Ascending aorta (tissue), 2 donors: ENCODE results near the gene CT47C1. TPM values are rescaled to one million over a fixed set of nuclear protein-coding genes. Genes with fewer than 3 reads are reported as not detected.

Source experiments
- DNase-seq, 2 donors: peaks; one replicate each; pipeline ENCODE4 v3.0.0-alpha.2; 2019; ENCODE audit warnings: low spot score in 2 of 2
- H3K27ac ChIP-seq, 2 donors: fragments of 200-600 bp; sonication (generic); one replicate each; pipeline ENCODE4 v1.5.1; 2016 to 2017; ENCODE audit warnings: mild to moderate bottlenecking in 1 of 2
- H3K27me3 ChIP-seq: fragments of 200-600 bp; sonication (generic); one replicate; pipeline ENCODE4 v1.5.1; 2017
- H3K36me3 ChIP-seq, 2 donors: fragments of 200-600 bp; sonication (generic); one replicate each; pipeline ENCODE4 v1.5.1; 2016
- H3K4me1 ChIP-seq, 2 donors: fragments of 200-600 bp; sonication (generic); one replicate each; pipeline ENCODE4 v1.5.1; 2016 to 2017; ENCODE audit warnings: mild to moderate bottlenecking in 1 of 2
- H3K4me3 ChIP-seq, 2 donors: fragments of 200-600 bp; sonication (generic); one replicate each; pipeline ENCODE4 v1.5.1; 2016 to 2017; ENCODE audit warnings: mild to moderate bottlenecking in 1 of 2
- H3K9me3 ChIP-seq, 2 donors: fragments of 200-600 bp; sonication (generic); one replicate each; pipeline ENCODE4 v1.5.1; 2016
- intact Hi-C: fragments of 100-400 bp; cut with DNase I; formaldehyde crosslinking; loops from one replicate; pipeline ENCODE4 v1.15.1; 2023
- total RNA-seq: library from RNA; depleted of rRNA; stranded (reverse); fragments of >200 nt; gene quantifications from one replicate; pipeline ENCODE4 v1.1.0, GENCODE V29; 2016
- TF ChIP-seq, protein P1 (sequence below), 3 experiments: fragments of 200-600 bp in 2 of 3; fragments of 450-650 bp in 1 of 3; sonication (generic) in 2 of 3; IDR thresholded peaks; one replicate each; pipeline ENCODE4 v1.5.1; 2016 to 2019; ENCODE audit warnings: antibody characterized with exemption in 3 of 3, mild to moderate bottlenecking in 1 of 3, moderate library complexity in 1 of 3

The CT47C1 gene
- total RNA-seq, 1 donor from 2014 or later: not detected

DNA sequence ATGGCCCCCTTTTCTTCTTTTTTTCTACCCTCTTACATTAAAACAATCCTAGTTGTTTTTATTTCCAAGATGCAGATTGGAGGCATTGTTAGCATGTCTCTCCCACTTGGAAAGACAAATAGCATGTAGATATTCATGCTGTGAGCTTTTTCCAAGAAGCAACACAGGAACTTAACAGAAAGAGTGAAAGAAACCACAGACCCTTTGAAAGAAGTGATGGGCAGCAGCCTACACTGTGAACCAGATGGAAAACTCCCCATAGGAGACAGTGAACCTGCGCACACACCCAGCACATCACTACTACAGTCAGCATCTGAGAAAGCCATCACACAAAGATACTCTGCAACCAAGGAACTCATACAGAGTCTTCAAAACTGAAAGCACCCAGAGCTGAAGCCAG, 17.8 kb downstream of the CT47C1 start:
- Histone ChIP-seq H3K27ac (no peak overlapping the region), H3K27me3 (no peaks in the 10 kb centered on the region), H3K9me3 (no peaks in the 10 kb centered on the region), H3K4me1 (no peaks in the 10 kb centered on the region), H3K36me3 (no peaks in the 10 kb centered on the region), H3K4me3 (no peak overlapping the region)
- TF ChIP-seq, protein P1, sequence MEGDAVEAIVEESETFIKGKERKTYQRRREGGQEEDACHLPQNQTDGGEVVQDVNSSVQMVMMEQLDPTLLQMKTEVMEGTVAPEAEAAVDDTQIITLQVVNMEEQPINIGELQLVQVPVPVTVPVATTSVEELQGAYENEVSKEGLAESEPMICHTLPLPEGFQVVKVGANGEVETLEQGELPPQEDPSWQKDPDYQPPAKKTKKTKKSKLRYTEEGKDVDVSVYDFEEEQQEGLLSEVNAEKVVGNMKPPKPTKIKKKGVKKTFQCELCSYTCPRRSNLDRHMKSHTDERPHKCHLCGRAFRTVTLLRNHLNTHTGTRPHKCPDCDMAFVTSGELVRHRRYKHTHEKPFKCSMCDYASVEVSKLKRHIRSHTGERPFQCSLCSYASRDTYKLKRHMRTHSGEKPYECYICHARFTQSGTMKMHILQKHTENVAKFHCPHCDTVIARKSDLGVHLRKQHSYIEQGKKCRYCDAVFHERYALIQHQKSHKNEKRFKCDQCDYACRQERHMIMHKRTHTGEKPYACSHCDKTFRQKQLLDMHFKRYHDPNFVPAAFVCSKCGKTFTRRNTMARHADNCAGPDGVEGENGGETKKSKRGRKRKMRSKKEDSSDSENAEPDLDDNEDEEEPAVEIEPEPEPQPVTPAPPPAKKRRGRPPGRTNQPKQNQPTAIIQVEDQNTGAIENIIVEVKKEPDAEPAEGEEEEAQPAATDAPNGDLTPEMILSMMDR (IDR thresholded peaks at IDR 0.05): no peak
- no peak for DNase-seq
- intact Hi-C loops: no loop called here

DNA sequence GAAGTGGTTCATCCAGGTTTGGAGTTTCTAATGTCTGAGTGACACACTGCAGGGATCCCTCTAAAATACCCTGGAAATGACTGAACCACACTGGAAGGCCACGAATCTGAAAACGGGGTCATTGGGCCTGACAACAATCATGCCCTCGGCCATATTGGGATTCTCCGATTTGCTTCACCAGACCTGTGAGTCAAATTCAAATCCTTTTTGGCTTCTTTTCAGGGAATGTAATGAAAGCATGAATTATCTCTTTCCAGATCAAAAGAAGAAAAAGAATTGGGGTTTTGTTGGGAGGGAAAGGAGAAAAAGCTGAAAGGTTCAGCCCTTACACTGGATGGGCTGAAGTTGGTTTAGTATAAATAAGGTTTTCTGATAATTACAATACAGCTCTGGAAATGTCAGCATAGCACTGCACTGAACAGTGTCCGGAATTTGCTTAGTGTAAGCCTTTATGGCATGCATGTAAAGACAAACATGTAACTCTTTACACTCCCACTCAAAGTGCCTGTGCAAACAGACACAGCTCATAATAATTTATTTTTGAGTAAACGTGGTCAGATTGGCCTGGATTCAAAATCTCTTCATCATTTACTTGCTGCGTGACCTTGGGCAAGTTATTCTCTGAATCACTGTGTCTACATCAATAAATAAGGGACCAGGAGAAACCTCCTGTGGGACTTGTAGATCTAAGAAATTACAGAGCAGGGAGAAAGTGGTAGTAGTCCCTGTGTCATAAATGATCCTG, 21.4 kb downstream of the CT47C1 start:
- Histone ChIP-seq H3K27me3 (no peaks in the 10 kb centered on the region), H3K36me3 (no peaks in the 10 kb centered on the region), H3K4me3 (no peak overlapping the region), H3K27ac (no peak overlapping the region), H3K9me3 (no peaks in the 10 kb centered on the region), H3K4me1 (no peaks in the 10 kb centered on the region)
- TF ChIP-seq, protein P1 (IDR thresholded peaks at IDR 0.05): no peak
- intact Hi-C loops: no loop called here
- DNase-seq: no peak

DNA sequence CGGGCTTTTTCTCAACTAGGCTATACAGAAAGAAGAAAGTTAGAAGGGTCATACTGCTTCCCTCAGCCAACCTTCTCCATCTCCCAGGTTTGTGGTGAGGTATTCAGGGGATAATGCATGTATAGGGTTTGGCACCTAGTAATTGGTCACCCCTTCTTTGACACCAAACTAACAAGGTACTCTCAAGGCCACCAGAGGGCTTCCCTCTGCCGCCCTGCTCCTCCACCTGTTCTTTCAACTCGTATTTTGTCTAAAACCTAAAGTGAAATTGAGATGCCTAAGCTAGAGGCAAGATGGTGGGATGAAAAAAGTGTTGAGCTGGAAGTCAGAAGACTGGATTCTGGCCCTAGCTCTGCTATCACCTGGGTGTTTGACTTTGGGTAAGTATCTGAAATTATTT, 22.0 kb downstream of the CT47C1 start:
- H3K4me3 ChIP-seq: no peak overlapping the region
- H3K4me1 ChIP-seq: no peaks in the 10 kb centered on the region
- H3K36me3 ChIP-seq: no peaks in the 10 kb centered on the region
- no peak overlapping the region for H3K27ac ChIP-seq
- no peaks in the 10 kb centered on the region for H3K27me3 ChIP-seq
- no peak for DNase-seq
- intact Hi-C loops: no loop called here
- H3K9me3 ChIP-seq: no peaks in the 10 kb centered on the region
- TF ChIP-seq, protein P1 (IDR thresholded peaks at IDR 0.05): no peak

DNA sequence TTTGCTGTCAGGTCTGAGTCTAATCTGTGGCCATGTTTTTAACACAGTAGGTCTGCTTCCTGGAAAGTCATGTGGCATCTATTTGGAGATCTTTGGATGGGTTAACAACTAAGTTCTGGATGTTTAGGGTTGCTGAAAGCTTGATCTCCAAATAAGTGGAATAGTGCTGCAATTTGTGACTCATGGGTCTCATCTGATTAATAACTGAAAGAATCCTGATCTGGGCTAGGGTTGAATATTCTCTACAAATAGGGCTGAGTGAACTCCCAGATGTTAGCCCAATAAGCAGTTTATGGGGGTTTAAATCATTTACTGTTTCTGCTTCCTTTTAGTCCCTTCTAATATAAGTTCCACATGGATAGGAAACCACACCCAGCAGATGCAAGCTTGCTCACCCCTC, 23.1 kb downstream of the CT47C1 start:
- Histone ChIP-seq H3K27me3 (no peaks in the 10 kb centered on the region), H3K9me3 (no peaks in the 10 kb centered on the region), H3K36me3 (no peaks in the 10 kb centered on the region), H3K4me1 (no peaks in the 10 kb centered on the region), H3K4me3 (no peak overlapping the region), H3K27ac (no peak overlapping the region)
- intact Hi-C loops: no loop called here
- DNase-seq: no peak
- TF ChIP-seq, protein P1 (IDR thresholded peaks at IDR 0.05): no peak

DNA sequence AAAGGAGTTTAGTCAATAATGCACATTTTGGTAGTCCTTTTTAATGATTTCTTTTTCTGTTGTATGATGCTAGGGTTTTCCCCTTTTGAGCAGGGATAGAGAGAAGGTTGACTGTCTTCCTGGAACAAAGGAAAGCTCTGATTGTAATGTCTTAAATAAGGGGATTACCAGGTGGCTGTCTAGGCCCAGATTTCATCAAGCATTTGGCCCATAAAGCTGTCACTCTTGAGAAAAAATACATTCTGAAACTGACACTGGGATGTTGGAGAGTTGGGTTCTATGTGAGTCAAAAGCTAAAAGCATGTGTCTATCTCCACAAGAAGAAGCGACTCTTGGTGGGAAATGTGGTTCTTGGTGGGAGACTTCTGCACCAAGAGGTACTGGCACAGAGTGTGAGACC, 28.4 kb downstream of the CT47C1 start:
- Histone ChIP-seq H3K36me3 (no peaks in the 10 kb centered on the region), H3K27me3 (no peaks in the 10 kb centered on the region), H3K27ac (no peak overlapping the region), H3K4me3 (no peak overlapping the region), H3K4me1 (no peaks in the 10 kb centered on the region), H3K9me3 (no peaks in the 10 kb centered on the region)
- DNase-seq: no peak
- intact Hi-C loops: no loop called here
- TF ChIP-seq, protein P1 (IDR thresholded peaks at IDR 0.05): no peak

DNA sequence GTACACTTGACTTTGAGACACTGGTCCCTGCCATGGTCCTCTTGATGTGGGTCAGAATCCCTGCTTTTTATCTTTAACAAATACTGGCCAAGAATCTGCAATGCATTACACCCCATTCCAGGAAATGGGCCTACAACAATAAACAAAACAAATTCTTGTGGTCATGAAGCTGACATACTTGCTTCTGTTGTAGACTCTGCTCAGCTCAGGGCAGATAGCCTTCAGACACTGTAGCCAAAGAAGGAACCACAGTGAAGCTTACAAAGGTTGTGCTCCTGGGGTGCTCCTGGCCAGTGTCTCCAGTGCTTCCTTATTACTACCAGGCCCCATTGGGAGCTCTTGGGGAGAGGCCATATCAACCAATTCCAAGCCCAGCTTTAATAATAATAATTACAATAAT, 33.0 kb downstream of the CT47C1 start:
- no peak overlapping the region for H3K4me3 ChIP-seq
- H3K27me3 ChIP-seq: no peaks in the 10 kb centered on the region
- TF ChIP-seq, protein P1 (IDR thresholded peaks at IDR 0.05): no peak
- H3K4me1 ChIP-seq: no peaks in the 10 kb centered on the region
- intact Hi-C loops: no loop called here
- H3K36me3 ChIP-seq: no peaks in the 10 kb centered on the region
- no peaks in the 10 kb centered on the region for H3K9me3 ChIP-seq
- no peak overlapping the region for H3K27ac ChIP-seq
- no peak for DNase-seq
